Loucy (cell line): Measurements from ENCODE around the gene CCDC185.

Source experiments
- H2AFZ ChIP-seq: fragments of 200-600 bp; sonication (generic); 2 replicates; pipeline ENCODE4 v1.6.0; 2016; ENCODE audit warnings: antibody characterized with exemption, mild to moderate bottlenecking, low read length, moderate library complexity
- H3F3A ChIP-seq: fragments of 200-600 bp; 2 replicates; pipeline ENCODE4 v1.6.0; 2016; ENCODE audit warnings: antibody characterized with exemption, low read depth, mild to moderate bottlenecking
- H3K27me3 ChIP-seq: fragments of 200-600 bp; sonication (generic); 2 replicates; pipeline ENCODE4 v1.6.1; 2014; ENCODE audit warnings: low read length, mild to moderate bottlenecking; ENCODE audit not compliant: insufficient read depth, poor library complexity, severe bottlenecking
- H3K36me3 ChIP-seq: fragments of 200-600 bp; sonication (generic); 2 replicates; pipeline ENCODE4 v1.6.1; 2016; ENCODE audit warnings: low read length; ENCODE audit not compliant: insufficient read depth
- H3K4me1 ChIP-seq: fragments of 200-600 bp; sonication (generic); 2 replicates; pipeline ENCODE4 v1.5.1; 2014; ENCODE audit warnings: low read length, mild to moderate bottlenecking; ENCODE audit not compliant: insufficient read depth, poor library complexity, severe bottlenecking
- H3K4me2 ChIP-seq: fragments of 200-600 bp; sonication (generic); 2 replicates; pipeline ENCODE4 v1.6.0; 2014; ENCODE audit warnings: antibody characterized with exemption, low read length, low read depth, mild to moderate bottlenecking; ENCODE audit not compliant: poor library complexity, severe bottlenecking
- H3K4me3 ChIP-seq: fragments of 200-600 bp; sonication (generic); 2 replicates; pipeline ENCODE4 v1.5.1; 2014; ENCODE audit warnings: low read length, mild to moderate bottlenecking, mixed read lengths; ENCODE audit not compliant: poor library complexity, severe bottlenecking
- H3K79me2 ChIP-seq: fragments of 200-600 bp; sonication (generic); 2 replicates; pipeline ENCODE4 v1.6.1; 2014; ENCODE audit warnings: low read length; ENCODE audit not compliant: insufficient read depth
- H3K9ac ChIP-seq: fragments of 200-600 bp; sonication (generic); 2 replicates; pipeline ENCODE4 v1.6.0; 2014; ENCODE audit warnings: mild to moderate bottlenecking, low read depth, low read length, moderate library complexity; ENCODE audit not compliant: poor library complexity, severe bottlenecking
- H3K9me2 ChIP-seq: fragments of 200-600 bp; sonication (generic); replicated peaks from 2 replicates; pipeline ENCODE4 v1.6.1; 2016; ENCODE audit warnings: low read depth, low read length, mixed read lengths
- H3K9me3 ChIP-seq: fragments of 200-600 bp; sonication (generic); 2 replicates; pipeline ENCODE4 v1.6.1; 2014; ENCODE audit warnings: mild to moderate bottlenecking, antibody characterized with exemption, low read length, low read depth; ENCODE audit not compliant: insufficient read depth
- H4K20me1 ChIP-seq: fragments of 200-600 bp; sonication (generic); 2 replicates; pipeline ENCODE4 v1.6.0; 2014; ENCODE audit warnings: antibody characterized with exemption, low read length, mild to moderate bottlenecking; ENCODE audit not compliant: insufficient read depth, poor library complexity, severe bottlenecking
- CTCF ChIP-seq: fragments of 200-600 bp; sonication (generic); conservative IDR thresholded peaks from 2 replicates; pipeline ENCODE4 v1.5.1; 2014; ENCODE audit warnings: mild to moderate bottlenecking, antibody characterized with exemption, low read length
- EZH2phosphoT487 ChIP-seq: fragments of 200-600 bp; IDR thresholded peaks from 2 replicates; pipeline ENCODE4 v1.6.1; 2018; ENCODE audit warnings: antibody characterized with exemption, mild to moderate bottlenecking, moderate library complexity, borderline replicate concordance

The CCDC185 gene

DNA sequence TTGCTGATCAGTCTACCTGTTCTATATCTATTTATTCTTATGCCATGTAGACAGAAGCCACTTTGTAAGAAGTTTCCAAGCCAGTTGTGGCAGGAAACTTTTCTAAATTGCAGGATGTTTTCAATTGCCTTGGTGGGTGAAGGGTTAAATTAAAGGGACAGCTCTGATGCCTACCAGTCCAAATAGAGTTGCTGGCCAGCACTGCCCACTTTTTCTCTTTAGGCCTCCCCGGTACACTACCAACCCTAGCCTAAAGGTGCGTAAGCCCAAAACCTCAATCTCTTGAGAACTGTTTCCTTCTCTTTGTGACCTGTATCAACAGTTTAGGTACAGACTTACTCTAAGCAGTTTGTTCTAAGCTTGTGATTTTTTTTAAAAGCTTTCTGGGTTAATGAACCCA is 44.8 kb upstream of the CCDC185 start:
- Histone ChIP-seq H3K4me1 (no peaks in the 10 kb centered on the region), H3K9ac (no peak overlapping the region), H3K4me3 (no peak overlapping the region), H3K27me3 (no peaks in the 10 kb centered on the region), H3K4me2 (no peak overlapping the region), H4K20me1 (no peaks in the 10 kb centered on the region), H3K9me2 (no peaks in the 10 kb centered on the region), H3K9me3 (no peaks in the 10 kb centered on the region), H2AFZ (no peak overlapping the region), H3F3A (no peaks in the 10 kb centered on the region), H3K36me3 (no peaks in the 10 kb centered on the region), H3K79me2 (no peaks in the 10 kb centered on the region)
- TF ChIP-seq EZH2phosphoT487 (no peak), CTCF (no peak)

GRCh38 chr1:223349241-223349640 is 44.0 kb upstream of the CCDC185 start:
- no peaks in the 10 kb centered on the region for H3K27me3 ChIP-seq

DNA sequence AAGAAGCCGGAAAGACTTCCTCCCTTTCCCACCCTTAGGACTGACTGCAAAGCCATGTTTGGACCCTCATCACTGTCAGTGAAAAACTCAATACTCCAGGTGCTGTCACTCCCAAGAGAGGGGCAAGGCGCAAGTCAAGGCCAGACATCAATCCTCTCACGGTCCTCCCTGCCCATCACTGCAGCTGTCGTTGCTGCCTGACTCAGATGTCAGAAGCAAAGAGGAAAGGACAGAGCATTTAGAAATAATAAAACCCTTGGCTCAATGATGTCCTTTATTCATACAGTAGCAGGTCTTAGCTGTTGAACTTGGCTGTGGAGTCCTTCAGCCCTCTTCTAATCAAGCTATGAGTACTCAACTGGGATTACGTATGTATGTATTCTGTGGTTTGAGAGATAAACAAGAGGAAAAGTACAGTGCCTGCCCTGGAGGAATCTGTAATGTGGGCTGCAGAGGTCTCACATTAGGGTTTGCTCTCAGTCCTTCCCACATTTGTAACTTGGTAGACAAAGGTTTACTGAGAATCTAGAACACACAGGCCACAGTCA is 42.8 kb upstream of the CCDC185 start:
- Histone ChIP-seq H3K4me2 (no peak overlapping the region), H3F3A (no peaks in the 10 kb centered on the region), H3K79me2 (no peaks in the 10 kb centered on the region), H3K27me3 (no peaks in the 10 kb centered on the region), H2AFZ (no peak overlapping the region), H3K4me1 (no peaks in the 10 kb centered on the region), H3K4me3 (no peak overlapping the region), H3K9ac (no peak overlapping the region), H3K9me2 (no peaks in the 10 kb centered on the region), H3K9me3 (no peaks in the 10 kb centered on the region), H4K20me1 (no peaks in the 10 kb centered on the region), H3K36me3 (no peaks in the 10 kb centered on the region)
- no peak for TF ChIP-seq EZH2phosphoT487
- TF ChIP-seq CTCF = no peak

More at GRCh38 chr1:223349241-223349640, 44.0 kb upstream of the CCDC185 start:
- H3K4me2 ChIP-seq = no peak overlapping the region
- no peaks in the 10 kb centered on the region for H3K9me2 ChIP-seq
- no peaks in the 10 kb centered on the region for H3K4me1 ChIP-seq
- no peak overlapping the region for H3K4me3 ChIP-seq
- no peak overlapping the region for H2AFZ ChIP-seq
- no peaks in the 10 kb centered on the region for H3K36me3 ChIP-seq
- no peaks in the 10 kb centered on the region for H4K20me1 ChIP-seq
- no peak for TF ChIP-seq CTCF
- TF ChIP-seq EZH2phosphoT487 = no peak
- no peaks in the 10 kb centered on the region for H3K79me2 ChIP-seq
- H3K9ac ChIP-seq = no peak overlapping the region
- no peaks in the 10 kb centered on the region for H3K9me3 ChIP-seq
- no peaks in the 10 kb centered on the region for H3F3A ChIP-seq
